Activated CD4-positive, CD25-positive, alpha-beta regulatory T cell treated with anti-CD3 and anti-CD28 coated beads, Interleukin-2, amount 50 U/mL, for 16 hours (primary cell): ENCODE data around the gene IL12RB1.
A peak's percentile ranks its signal among the peaks of the same experiment; 100 is the strongest.

ENCODE experiments used
- DNase-seq: peaks from one replicate; pipeline ENCODE4 v3.0.0-alpha.2; 2020; ENCODE audit warnings: low read depth, low spot score

The IL12RB1 gene

GRCh38 chr19:18086590-18087138, at the start of gene IL12RB1:
Gene IL12RB1, minus strand, starts transcription at chr19:18086934. Its CDS starts 111 bp downstream, at chr19:18086823.
- no peak for DNase-seq

GRCh38 chr19:18135712-18136584, 49.2 kb upstream of the IL12RB1 start:
- DNase-seq, result no peak

GRCh38 chr19:18131841-18132596, 45.3 kb upstream of the IL12RB1 start:
- DNase-seq, result no peak

DNA sequence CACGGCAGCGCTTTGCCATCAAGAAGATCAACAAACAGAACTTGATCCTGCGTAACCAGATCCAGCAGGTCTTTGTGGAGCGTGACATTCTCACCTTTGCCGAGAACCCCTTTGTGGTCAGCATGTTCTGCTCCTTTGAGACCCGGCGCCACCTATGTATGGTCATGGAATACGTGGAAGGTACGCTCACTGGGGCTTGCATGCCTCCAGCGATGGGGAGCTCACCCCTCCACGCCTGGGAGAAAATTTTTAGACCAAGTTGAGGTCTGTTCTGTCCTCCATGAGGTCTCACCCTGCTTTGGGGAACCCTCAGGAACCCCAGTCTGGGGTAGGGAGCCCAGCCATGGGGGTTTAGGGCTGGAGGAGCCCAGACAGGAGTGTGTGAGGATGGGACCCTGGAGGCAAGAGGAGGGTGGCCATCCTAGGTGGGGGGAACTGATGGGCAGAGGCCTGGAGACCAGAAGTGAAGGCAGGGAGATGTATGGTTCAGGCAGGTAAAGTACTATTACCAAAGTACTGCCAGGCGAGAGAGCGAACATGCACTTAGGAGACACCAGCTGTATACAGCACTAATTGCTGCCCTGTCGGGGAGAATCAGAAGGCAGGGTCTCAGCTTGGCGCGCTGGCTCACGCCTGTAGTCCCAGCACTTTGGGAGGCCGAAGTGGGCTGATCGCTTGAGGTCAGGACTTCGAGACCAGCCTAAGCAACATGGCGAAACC, 43.9 kb upstream of the IL12RB1 start:
- DNase-seq, result no peak

DNA sequence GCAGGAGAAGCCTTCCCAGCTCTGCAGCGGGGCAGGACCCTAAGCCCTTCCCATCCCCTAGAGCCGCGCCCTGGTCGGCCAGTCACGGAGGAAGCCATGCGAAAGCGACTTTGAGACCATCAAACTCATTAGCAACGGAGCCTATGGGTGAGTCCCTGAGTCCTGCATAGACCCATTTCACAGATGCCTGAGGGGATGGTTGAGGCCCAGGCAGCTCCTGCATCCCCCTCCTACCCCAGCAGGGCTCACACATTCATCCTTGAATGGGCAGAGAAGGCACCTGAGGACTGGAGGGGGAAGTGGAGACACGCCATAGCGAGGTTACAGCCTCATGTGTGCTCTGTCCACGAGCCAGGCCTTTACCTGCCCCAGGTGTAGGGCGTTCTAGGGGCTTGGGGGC, 42.1 kb upstream of the IL12RB1 start:
- DNase-seq, result no peak

- no peak for DNase-seq
Observed at GRCh38 chr19:18128044-18128443, 41.3 kb upstream of the IL12RB1 start.

DNA sequence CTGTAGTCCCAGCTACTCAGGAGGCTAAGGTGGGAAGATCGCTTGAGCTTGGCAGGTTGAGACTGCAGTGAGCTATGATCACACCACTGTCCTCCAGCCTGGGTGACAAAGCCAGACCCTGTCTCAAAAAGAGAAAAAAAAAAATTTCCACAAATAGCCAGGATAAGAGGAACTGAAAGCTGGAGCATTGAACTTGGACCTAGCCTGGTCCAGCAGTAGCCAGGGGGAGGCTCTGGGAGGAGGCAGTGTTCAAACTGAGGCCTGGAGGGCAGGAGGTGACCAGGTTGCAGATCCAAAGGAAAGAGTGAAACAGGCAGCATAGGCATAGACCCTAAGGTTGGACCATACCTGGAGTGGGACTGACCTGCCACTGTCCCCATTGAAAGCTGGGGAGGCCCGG, 39.4 kb upstream of the IL12RB1 start:
- DNase-seq, result no peak

DNA sequence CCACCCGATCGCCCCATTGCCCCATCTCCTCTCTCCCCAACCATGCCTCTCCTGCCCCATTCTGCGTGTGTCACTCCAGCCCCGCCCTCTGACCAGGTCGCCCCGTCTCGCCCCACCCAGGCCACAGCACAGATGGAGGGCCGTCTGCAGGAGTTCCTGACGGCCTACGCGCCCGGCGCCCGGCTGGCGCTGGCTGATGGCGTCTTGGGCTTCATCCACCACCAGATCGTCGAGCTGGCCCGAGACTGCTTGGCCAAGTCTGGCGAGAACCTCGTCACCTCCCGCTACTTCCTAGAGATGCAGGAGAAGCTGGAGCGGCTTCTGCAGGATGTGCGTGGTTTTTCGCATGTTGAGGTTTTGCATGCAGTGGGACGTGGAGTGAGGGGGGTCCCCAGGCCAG, 37.1 kb upstream of the IL12RB1 start:
- DNase-seq, result no peak

GRCh38 chr19:18122860-18123795, 36.4 kb upstream of the IL12RB1 start:
- DNase-seq, result no peak

DNA sequence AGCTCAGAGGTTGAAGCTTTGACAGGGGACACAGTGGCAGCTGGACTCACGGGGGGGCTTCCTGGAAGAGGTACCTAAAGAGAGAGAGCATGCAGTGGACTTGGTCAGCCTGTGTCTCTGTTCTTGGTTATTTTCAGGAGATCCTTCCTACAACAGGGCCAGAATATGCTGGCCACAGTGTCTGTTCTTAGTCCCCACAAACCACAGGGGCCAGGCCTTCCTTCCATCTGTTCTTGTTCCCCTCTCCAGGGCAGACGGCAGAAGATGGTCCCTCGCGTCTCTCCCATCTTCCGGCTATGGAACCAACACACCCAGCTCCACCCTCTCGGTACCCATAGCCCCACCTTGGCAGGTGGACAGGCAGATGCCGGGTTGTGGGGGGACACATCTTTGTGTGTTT, 35.7 kb upstream of the IL12RB1 start:
- DNase-seq, result no peak

DNA sequence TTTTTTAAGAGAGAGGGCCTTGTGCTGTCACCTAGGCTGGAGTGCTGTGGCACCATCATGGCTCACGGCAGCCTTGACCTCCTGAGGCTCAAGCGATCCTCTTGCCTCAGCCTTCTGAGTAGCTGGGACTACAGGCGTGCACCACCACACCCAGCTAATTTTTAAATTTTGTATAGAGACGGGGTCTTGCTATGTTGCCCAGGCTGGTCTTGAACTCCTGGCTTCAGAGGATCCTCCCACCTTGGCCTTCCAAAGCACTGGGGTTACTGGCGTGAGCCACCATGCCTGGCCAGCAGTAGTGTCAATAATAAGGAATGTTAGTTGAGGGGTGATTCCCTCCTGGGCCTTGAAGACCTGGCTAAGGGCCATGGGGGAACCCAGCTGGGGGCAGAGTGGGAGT, 34.4 kb upstream of the IL12RB1 start:
- no peak for DNase-seq

- no peak for DNase-seq
Observed at GRCh38 chr19:18120127-18120526, 33.4 kb upstream of the IL12RB1 start.

GRCh38 chr19:18119717-18120105, 33.0 kb upstream of the IL12RB1 start:
- DNase-seq, result no peak

GRCh38 chr19:18119013-18119716, 32.4 kb upstream of the IL12RB1 start:
- no peak for DNase-seq

DNA sequence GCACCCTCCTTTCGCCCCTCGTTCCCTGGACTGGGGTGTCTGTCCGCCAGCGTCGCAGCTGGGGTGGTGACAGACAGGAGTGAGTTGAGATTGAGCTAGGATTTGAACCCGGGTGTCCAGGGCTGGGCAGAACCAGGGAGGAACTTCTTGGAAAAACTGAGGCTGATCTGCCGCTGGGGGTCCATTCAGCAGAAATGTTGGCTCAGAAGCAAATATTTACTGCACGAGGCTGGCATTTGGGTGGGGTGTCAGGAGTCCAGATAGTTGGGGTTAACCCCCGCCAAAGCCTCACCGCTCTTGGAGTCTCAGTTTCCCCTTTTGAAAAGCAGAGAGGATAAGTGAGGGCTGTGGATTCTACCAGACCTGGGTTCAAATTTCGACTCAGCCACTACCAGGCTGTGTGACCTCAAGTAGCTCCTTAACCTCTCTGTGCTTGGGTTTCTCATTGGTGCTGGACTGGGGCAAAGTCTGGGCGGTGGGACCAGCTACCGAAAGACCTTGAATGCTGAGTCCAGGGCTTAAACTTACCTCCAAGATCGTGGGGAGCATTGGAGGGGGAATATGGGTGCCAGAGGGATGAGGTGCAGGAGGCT, 31.8 kb upstream of the IL12RB1 start:
- DNase-seq, result no peak

DNA sequence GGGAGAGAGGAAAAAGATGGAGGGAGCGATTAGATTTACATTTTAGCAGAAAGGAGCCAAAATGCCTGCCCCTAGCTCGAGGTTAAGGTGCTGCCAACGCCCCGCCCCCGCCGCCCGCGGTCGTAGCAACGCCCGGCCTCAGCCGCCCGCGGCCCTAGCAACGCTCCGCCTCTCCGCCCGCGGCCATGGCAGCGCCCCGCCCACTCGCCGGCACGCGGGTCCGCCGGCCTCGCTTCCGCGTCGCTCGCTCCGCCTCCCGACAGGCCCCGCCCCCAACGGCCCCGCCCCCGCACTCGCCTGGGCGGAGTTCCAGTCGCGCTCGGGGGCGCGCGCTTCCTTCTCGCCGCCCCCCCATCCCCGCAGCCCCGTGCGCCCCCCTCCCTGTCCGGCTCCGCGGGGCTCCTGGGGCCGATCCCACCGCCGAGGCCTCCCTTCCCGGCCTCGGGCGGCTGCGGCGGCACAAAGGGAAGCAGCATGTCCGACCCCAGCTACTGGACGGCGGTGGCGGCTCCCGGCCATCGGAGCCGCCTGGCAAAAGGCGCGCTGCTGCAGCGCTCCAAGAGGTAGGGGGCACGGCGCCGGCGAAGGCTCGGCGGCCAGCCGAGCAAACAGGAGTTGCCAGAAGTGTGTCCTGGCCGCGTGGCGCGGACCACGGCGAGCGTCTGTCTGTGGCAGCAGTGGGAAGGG, 31.1 kb upstream of the IL12RB1 start:
- peak; percentile 89 for DNase-seq

- no peak for DNase-seq
Observed at GRCh38 chr19:18117364-18117691, 30.6 kb upstream of the IL12RB1 start.

GRCh38 chr19:18114483-18114882, 27.7 kb upstream of the IL12RB1 start:
- DNase-seq, result no peak

GRCh38 chr19:18113827-18114226, 27.1 kb upstream of the IL12RB1 start:
- no peak for DNase-seq
